Kidney (tissue), 14 donors: ENCODE results near the gene COP1. TPM values are rescaled to one million over a fixed set of nuclear protein-coding genes. Genes with fewer than 3 reads are reported as not detected.
A peak's percentile ranks its signal among the peaks of the same experiment; 100 is the strongest.

ENCODE experiments used
- DNase-seq, 5 donors: peaks; one replicate each; pipeline ENCODE4 v3.0.0-alpha.2; 2013 to 2020
- FAIRE-seq: peaks from 2 replicates; lab custom pipeline; 2012; peaks lifted over from hg19 to GRCh38; lab: Jason Lieb, UNC
- H3K27ac ChIP-seq, 2 donors: one replicate each; pipeline ENCODE4 v1.7.0; 2013; ENCODE audit warnings: low read depth in 2 of 2, low read length in 2 of 2, inconsistent platforms in 1 of 2
- H3K27me3 ChIP-seq: one replicate; pipeline ENCODE4 v1.7.1; 2013; ENCODE audit warnings: low read length, inconsistent platforms; ENCODE audit not compliant: control insufficient read depth, insufficient read depth
- H3K36me3 ChIP-seq, 3 donors: one replicate each; pipeline versions ENCODE4 v1.7.0 to v1.7.1; 2013; ENCODE audit warnings: low read length in 3 of 3, control low read depth in 1 of 3, inconsistent platforms in 1 of 3; ENCODE audit not compliant: insufficient read depth in 3 of 3, control insufficient read depth in 2 of 3
- H3K4me1 ChIP-seq, 3 donors: one replicate each; pipeline versions ENCODE4 v1.7.0 to v1.7.1; 2013; ENCODE audit warnings: low read length in 3 of 3, inconsistent platforms in 1 of 3, low read depth in 1 of 3; ENCODE audit not compliant: control insufficient read depth in 2 of 3, insufficient read depth in 2 of 3
- H3K4me3 ChIP-seq, 3 donors: one replicate each; pipeline versions ENCODE4 v1.7.0 to v1.8.1; 2013; ENCODE audit warnings: low read length in 3 of 3, control low read depth in 1 of 3, inconsistent platforms in 1 of 3
- H3K9ac ChIP-seq, 3 donors: one replicate each; pipeline versions ENCODE4 v1.7.0 to v1.7.1; 2013; ENCODE audit warnings: low read length in 3 of 3, control low read depth in 1 of 3, inconsistent platforms in 1 of 3
- H3K9me3 ChIP-seq, 3 donors: one replicate each; pipeline versions ENCODE4 v1.7.0 to v1.7.1; 2013; ENCODE audit warnings: low read length in 3 of 3, control low read depth in 1 of 3, inconsistent platforms in 1 of 3; ENCODE audit not compliant: control insufficient read depth in 2 of 3, insufficient read depth in 1 of 3
- intact Hi-C: fragments of 100-400 bp; cut with DNase I; formaldehyde crosslinking; loops from one replicate; pipeline ENCODE4 v1.11.1; 2022
- polyA plus RNA-seq: library from polyadenylated mRNA; stranded (reverse); fragments of 350-450 nt; fragmentation: Illumina TruSeq; extraction: RNeasy Lipid Tissue Mini Kit (QIAGEN cat#74804); gene quantifications from one replicate; pipeline ENCODE4 v1.2.3, GENCODE V29; 2014; ENCODE audit warnings: low read depth, low replicate concordance; ENCODE audit not compliant: insufficient read depth
- total RNA-seq: library from RNA; stranded (reverse); fragmentation: NEBNext Ultra II Directional; extraction: Animal tissue kit (Norgen Biotek cat#: 25700); gene quantifications from one replicate; pipeline ENCODE4 v1.2.1, GENCODE V29; 2021
- TF ChIP-seq, protein P1 (sequence below): IDR thresholded peaks from 3 replicates; pipeline ENCODE4 v1.5.1; 2012; ENCODE audit warnings: mild to moderate bottlenecking, moderate library complexity, borderline replicate concordance; ENCODE audit not compliant: insufficient read depth; ENCODE audit errors: extremely low read depth
- donor health status: control.
- donor health status: control.
- donor health status: control.
- donor health status: control.
- donor health status: control.
- donor health status: DM: yes; HTN: yes; CAD: no.
- donor health status: Normal renal cell carcinoma (clear cell type).

The COP1 gene
- total and polyA plus RNA-seq, 2 donors from 2014 or later = 38.3 to 40.2 TPM

GRCh38 chr1:175963740-175964139 lies 243.3 kb downstream of the COP1 start:
- Histone ChIP-seq H3K27me3 (no peaks in the 10 kb centered on the region), H3K36me3 (no peaks in the 10 kb centered on the region), H3K9ac (no peak overlapping the region), H3K4me1 (no peaks in the 10 kb centered on the region), H3K9me3 (no peaks in the 10 kb centered on the region), H3K4me3 (no peak overlapping the region), H3K27ac (no peak overlapping the region)
- intact Hi-C loops = no loop called here
- FAIRE-seq (peak; percentile 38), DNase-seq (no peak)
- TF ChIP-seq, protein P1, sequence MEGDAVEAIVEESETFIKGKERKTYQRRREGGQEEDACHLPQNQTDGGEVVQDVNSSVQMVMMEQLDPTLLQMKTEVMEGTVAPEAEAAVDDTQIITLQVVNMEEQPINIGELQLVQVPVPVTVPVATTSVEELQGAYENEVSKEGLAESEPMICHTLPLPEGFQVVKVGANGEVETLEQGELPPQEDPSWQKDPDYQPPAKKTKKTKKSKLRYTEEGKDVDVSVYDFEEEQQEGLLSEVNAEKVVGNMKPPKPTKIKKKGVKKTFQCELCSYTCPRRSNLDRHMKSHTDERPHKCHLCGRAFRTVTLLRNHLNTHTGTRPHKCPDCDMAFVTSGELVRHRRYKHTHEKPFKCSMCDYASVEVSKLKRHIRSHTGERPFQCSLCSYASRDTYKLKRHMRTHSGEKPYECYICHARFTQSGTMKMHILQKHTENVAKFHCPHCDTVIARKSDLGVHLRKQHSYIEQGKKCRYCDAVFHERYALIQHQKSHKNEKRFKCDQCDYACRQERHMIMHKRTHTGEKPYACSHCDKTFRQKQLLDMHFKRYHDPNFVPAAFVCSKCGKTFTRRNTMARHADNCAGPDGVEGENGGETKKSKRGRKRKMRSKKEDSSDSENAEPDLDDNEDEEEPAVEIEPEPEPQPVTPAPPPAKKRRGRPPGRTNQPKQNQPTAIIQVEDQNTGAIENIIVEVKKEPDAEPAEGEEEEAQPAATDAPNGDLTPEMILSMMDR = no peak

DNA sequence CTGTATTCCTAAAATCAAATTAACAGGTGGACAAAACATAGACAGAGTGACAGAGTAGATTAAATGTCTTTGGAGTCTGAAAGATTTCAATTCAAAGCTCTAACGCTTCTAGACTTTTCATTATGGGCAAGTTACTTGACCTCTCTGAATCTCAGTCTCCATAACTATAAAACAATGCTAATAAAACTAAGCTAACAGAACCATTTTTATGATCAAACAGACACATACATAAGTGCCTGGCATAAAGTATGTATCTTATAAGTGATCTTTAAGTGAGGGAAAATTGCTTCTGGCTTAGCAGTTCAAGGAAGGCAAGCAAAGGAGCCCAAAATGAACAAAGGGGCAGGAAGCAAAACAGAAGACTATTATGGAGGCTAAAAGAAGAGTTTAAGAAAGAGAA lies 246.9 kb downstream of the COP1 start:
- Histone ChIP-seq H3K9me3 (no peaks in the 10 kb centered on the region), H3K9ac (no peak overlapping the region), H3K36me3 (peaks cover 0 to under 1% (median 0%) of the 10 kb centered on the region in 3 donors), H3K4me3 (no peak overlapping the region), H3K4me1 (no peaks in the 10 kb centered on the region), H3K27me3 (no peaks in the 10 kb centered on the region), H3K27ac (no peak overlapping the region)
- DNase-seq (no peak), FAIRE-seq (no peak)
- intact Hi-C loops = no loop called here
- TF ChIP-seq, protein P1 = no peak

DNA sequence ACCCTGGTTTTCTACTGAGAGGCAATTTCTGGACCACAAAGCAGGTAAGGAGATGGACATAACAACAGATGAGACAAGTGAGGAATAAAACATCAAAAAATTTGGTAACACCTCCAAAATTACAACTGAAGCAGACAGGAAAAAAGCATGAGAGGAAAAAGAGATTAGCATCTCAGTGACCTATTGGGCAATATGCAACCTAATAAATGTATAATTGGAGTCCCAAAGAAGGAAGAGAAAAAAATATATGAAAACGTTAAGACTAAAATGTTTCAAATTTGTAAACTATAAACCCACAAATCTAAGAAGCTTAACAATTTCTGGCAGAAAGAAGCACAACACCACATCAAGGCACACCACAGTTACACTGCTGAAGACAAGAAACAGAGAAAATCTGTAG lies 255.5 kb downstream of the COP1 start:
- Histone ChIP-seq H3K36me3 (peaks cover 3 to 5% (median 4%) of the 10 kb centered on the region in 3 donors), H3K27me3 (no peaks in the 10 kb centered on the region), H3K9me3 (no peaks in the 10 kb centered on the region), H3K4me1 (no peaks in the 10 kb centered on the region), H3K27ac (no peak overlapping the region), H3K4me3 (no peak overlapping the region), H3K9ac (no peak overlapping the region)
- DNase-seq = no peak
- intact Hi-C loops = no loop called here
- TF ChIP-seq, protein P1 = no peak
- FAIRE-seq = no peak

- H3K9ac ChIP-seq = no peak overlapping the region
- no peak for DNase-seq
- H3K9me3 ChIP-seq = no peaks in the 10 kb centered on the region
- no peak for FAIRE-seq
- no peak overlapping the region for H3K27ac ChIP-seq
- no peaks in the 10 kb centered on the region for H3K4me1 ChIP-seq
- peaks cover 0 to 12% (median 3%) of the 10 kb centered on the region in 3 donors for H3K36me3 ChIP-seq
- TF ChIP-seq, protein P1 = no peak
- no peaks in the 10 kb centered on the region for H3K27me3 ChIP-seq
- no peak overlapping the region for H3K4me3 ChIP-seq
- intact Hi-C loops = no loop called here
These were observed 259.3 kb downstream of the COP1 start for GRCh38 chr1:175947771-175948170.
